ENCODE data around the gene AGRN. TPM values are rescaled to one million over a fixed set of nuclear protein-coding genes. Genes with fewer than 3 reads are reported as not detected.

AGRN gene
- polyA plus RNA-seq, 5 donors = 95.1 to 196 (median 121) TPM

DNA sequence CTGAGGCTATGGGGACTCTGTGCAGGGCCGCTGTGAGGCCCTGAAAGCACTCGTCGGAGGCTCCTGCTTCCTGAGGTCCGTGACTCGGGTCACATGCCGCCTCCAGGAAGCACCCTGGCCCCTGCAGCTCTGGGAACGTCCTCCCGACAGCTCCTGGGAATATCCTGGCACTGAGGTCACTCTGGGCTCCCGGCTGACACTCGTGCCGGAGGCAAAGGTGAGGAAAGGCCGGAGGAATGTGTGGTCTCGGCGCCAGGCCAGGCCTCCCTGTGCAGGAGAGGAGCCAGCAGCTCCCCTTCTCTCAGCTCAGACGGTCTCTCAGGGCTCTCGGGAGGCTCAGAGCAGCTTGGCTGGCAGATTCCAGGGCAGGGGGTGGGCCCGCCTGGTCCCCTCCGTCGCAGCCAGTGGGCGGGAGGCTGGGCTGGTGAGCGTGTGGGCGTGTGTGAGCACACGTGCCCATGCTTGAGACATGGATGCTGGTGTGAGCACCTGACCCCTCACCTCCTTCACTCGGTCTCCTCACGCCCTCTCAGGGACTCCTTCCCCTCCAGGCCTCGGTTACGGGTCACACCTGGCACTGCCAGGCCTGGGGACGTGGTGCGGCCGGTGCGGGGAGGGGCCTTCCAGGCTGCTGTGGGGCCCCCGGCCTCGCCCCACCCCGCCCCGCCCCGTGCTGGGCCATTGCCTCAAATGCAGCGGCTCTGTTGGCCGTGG, 59.6 kb downstream of the AGRN start:
- DNase-seq = peak; percentile 50 to 56

- DNase-seq = peak in 1 of 2 donors; percentile 31
Measured at GRCh38 chr1:1080122-1080757, 60.3 kb downstream of the AGRN start.

DNA sequence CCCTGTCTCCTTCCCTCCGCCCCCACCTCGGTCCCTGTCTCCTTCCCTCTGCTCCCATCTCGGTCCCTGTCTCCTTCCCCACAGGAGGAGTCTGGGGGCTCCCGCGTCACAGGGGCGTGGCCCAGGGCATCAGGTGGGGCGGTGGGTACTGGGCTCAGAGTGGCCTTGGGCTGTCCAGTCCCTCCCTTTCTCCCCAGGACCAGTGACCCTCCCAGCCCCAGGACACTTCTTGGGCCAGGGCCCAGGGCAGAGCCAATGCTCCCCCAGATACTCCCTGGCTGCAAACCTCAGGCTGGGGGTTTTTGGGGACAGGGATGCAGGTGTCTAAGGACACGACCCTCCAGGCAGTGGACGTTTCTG, 61.0 kb downstream of the AGRN start:
- no peak for DNase-seq

DNA sequence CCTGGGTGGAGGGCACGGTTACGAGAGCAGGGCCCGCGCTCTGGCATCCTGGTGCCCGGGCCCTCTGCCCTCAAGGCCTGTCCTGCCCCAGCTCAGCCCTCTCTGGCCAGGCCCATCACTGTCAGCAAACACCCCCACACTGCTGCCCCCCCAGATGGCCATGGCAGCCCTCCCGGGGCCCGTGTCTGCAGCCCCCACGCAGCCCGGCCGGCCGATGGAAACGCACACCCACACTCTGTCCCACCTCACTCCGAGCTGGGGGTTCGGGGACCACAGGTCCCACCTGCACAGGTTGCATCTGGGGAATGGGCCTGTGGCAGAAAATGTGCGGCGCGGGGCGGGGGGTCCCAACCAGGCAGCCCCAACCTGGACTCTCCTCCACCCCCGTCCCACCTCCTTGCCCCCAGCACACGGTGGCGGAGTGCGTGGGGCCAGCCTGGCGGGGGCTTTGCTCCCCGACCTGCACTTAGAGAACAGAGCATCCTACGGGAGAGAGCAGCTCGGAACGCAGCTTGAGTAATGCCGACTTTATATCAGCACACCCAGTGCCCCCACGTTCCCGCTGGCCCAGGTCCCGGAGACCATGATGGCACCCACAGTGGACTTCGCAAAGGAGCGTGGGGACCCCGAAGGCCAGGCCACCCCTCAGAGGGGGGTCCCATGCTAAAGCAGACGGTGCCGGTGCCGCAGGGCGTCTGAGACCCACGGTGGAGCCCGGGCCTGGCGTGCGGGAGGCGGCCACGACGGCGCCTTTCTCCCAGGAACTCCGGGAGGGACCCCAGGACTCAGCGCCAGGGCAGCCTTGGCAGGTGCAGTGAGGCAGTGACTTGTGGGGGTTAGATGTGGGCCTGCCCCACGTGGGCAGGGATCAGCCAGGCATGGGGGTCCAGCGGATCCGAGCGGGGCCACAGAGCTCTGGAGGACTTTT, 61.7 kb downstream of the AGRN start:
- no peak for DNase-seq

GRCh38 chr1:1082239-1082775, 62.4 kb downstream of the AGRN start:
- DNase-seq = no peak

GRCh38 chr1:1082776-1083415, 63.0 kb downstream of the AGRN start:
- no peak for DNase-seq

GRCh38 chr1:1083416-1084371, 63.8 kb downstream of the AGRN start:
- DNase-seq = no peak

DNA sequence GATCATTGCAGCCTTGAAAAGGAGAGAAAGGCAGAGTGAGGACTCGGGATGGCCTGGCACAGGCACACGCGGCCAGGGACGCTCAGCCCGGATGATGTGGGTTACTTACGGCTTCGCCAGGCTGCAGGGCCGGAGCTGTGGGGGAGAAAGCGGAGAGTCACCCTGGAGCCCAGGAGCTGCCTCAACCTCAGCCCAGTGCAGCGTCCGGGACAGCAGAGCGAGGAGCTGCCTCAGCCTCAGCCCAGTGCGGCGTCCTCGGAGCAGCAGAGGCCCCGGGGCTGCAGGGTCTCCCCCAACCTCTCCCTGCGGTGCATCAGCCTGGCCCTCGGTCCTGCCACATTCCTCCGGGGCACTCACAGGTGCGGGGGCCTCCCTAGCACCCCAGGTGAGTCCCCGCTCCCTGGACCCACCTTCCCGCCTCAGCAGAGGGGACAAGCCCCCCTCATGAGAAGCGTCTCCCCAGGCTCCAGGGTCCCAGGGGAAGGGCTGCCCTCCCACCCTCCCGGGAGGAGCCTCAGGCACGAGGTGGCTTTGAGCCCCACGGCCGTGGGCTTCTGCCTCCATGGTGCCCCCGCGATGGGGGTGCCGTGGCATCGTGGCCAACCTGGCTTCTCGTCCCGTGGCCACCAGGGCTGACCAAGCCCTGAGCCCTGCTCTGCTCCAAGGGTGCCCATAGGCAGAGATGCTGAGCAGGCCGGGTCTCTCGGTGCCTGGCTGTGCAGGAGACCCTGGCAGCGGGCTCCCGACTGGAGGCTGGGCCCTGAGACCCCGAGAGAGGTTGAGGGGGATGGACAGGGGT, 64.7 kb downstream of the AGRN start:
- no peak for DNase-seq

DNA sequence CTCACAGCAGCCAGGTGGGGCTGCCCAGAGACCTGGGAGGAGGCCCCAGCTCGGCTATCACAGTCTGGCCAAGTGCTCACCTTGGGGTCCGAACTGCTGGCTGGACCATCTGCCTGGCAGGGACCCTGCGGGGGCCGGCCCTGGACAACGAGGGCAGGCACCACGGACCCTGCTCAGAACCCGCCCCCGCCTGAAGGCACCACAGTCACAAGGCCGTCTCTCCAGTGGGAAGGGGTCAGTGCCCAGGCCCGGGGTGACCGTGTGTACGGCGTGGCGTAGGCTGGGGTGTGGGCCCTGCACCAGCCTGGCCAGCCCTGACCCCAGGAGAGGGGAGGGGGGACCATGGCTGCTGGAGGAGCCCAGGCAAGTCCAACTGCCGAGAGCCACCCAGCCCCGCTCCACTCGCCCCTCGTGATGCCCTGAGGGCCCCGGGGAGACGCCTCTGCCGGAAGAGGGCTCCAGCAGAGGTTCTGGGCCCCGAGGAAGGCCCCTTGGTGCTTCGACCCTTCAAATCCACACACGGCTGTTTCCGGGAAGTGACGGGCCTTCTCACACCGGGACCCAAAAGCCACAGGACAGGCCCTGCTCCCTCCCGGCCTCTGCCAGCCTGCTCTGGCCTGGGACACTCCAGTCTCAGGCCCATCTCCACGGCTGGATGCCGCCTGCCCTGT, 65.4 kb downstream of the AGRN start:
- no peak for DNase-seq

DNA sequence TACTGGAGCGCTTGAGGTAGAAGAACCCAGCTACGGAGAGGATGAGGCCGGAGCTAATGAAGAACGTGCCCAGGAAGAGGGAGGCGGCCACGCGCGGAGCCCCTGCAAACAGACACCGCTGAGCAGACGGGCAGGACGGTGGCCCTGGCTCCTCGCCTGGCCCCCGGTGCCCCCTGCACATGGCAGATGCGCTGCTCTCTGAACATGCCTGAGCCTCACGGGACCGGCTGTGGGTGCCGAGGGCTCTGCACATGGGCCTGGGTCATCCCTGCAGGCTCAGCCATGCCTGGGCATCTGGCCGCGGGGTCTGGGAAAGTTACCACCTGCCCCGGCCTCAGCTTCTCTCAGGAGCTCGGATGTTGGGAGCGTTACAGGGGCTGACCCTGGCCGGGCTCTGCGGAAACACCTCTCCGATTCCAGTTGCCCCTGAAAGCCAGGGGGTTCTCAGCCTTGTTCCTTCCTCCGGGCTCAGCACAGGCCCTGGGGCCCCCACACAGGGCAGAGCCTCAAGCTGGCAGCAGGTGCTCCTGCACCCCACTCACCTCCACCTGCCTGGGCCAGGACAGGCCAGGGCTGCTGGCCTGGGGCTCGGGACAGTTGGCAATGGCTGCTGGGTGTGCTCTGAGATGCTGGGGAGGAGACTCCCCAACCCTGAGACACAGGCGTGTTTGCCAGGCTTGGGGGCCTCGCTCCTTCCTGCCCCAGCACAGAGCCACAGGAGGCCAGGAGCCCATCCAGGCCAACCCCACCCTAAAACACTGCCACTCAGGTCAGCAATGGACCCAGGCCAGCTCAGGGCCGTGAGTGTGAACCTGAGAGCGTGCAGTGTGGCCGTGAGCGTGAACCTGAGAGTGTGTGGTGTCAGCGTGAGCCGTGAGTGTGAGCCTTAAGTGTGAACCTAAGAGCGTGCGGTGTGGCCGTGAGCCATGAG, 66.3 kb downstream of the AGRN start:
- DNase-seq = no peak

DNA sequence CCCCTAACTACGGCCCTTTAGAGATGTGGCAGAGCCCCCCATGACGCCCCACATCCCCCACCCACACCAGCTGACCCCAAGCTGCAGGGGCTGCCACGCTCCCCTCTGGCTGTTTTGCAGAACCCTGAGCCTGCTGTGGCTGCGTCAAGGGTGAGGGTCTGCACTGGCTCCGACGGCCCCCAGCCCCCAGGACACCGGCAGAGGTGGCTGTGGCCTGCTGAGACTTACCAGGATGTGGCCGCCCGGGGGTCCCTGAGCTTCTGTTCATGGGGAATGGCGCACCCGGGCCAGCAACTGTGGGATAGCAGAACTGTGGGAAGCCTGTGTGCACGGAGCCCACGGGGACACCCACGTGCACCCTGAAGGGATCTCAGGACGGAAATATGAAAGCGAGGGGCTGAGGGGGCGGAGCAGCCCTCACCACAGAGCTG, 67.0 kb downstream of the AGRN start:
- no peak for DNase-seq

DNA sequence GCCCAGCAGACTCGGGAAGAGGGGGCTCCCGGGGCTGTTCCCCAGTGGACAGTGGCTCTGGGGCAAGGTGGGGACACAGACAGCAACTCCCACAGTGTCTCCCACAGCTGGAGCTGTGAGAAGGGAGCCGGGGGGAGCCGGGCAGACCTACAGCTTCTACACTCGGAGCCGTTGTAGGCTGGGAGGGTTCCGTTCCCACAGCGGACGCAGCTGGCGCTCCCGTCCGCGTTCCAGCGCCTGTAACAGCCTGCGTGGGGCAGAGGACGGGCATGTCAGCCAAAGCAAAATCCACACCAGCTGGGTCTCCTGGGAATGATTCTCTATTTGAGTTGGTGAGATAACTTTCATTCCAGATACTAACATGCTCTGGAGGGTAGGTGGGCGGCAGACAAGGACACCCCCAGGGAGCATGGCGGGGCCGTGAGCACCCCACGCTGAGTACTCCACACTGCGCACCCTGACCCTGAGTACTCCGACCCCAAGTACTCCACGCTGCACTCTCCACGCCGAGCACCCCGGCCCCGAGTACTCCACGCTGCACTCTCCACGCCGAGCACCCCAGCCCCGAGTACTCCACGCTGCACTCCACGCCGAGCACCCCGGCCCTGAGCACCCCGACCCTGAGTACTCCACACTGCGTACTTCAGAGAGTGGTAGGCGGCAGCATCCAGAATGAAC, 67.6 kb downstream of the AGRN start:
- DNase-seq = no peak

GRCh38 chr1:1088029-1088800, 68.3 kb downstream of the AGRN start:
- no peak for DNase-seq

- no peak for DNase-seq
Measured at GRCh38 chr1:1088801-1089680, 69.1 kb downstream of the AGRN start.

- DNase-seq = no peak
Measured at GRCh38 chr1:1089731-1090423, 70.0 kb downstream of the AGRN start.
